HepG2 (cell line): Measurements from ENCODE around the gene SDR39U1. TPM values are rescaled to one million over a fixed set of nuclear protein-coding genes. Genes with fewer than 3 reads are reported as not detected.
A peak's percentile ranks its signal among the peaks of the same experiment; 100 is the strongest.

Experiments
- CEBPZ ChIP-seq: IDR thresholded peaks from 2 replicates; pipeline ENCODE4 v1.6.1; 2012; ENCODE audit warnings: low read length, improper control_type of control experiment
- E2F1 ChIP-seq: sonication (generic); formaldehyde crosslinking; IDR thresholded peaks from 2 replicates; pipeline ENCODE4 v1.5.0; 2020; ENCODE audit warnings: missing genetic modification reagents
- ELF4 ChIP-seq: sonication (generic); formaldehyde crosslinking; IDR thresholded peaks from 2 replicates; pipeline ENCODE4 v1.5.0; 2020; ENCODE audit warnings: missing genetic modification reagents, mild to moderate bottlenecking, moderate library complexity, borderline replicate concordance
- FOXA1 ChIP-seq, 2 experiments: fragments of 450-650 bp in 1 of 2; sonication (generic) in 1 of 2; formaldehyde crosslinking in 1 of 2; IDR thresholded peaks; 2 replicates each; pipeline versions ENCODE4 v1.4.0 to v1.6.1; 2016 to 2020; ENCODE audit warnings: missing genetic modification reagents in 1 of 2
- FOXP4 ChIP-seq: sonication (generic); formaldehyde crosslinking; IDR thresholded peaks from 2 replicates; pipeline ENCODE4 v1.4.0; 2020; ENCODE audit warnings: missing genetic modification reagents
- GATA4 ChIP-seq: sonication (generic); IDR thresholded peaks from 2 replicates; pipeline ENCODE4 v1.6.1; 2016; ENCODE audit warnings: antibody characterized with exemption, low read depth, borderline replicate concordance
- HES4 ChIP-seq: sonication (generic); formaldehyde crosslinking; IDR thresholded peaks from 2 replicates; pipeline ENCODE4 v1.9.0; 2021; ENCODE audit warnings: mild to moderate bottlenecking, missing genetic modification reagents, borderline replicate concordance
- ISX ChIP-seq: sonication (generic); formaldehyde crosslinking; conservative IDR thresholded peaks from 2 replicates; pipeline ENCODE4 v1.5.0; 2020; ENCODE audit warnings: missing genetic modification reagents
- JUNB ChIP-seq: sonication (generic); formaldehyde crosslinking; IDR thresholded peaks from 2 replicates; pipeline ENCODE4 v1.8.0; 2022; ENCODE audit warnings: missing genetic modification reagents, mild to moderate bottlenecking, borderline replicate concordance
- KLF16 ChIP-seq, 2 experiments: sonication (generic) in 1 of 2; formaldehyde crosslinking in 1 of 2; IDR thresholded peaks; 2 replicates each; pipeline versions ENCODE4 v1.6.1 to v1.8.0; 2016 to 2023; ENCODE audit warnings: missing genetic modification reagents in 2 of 2, missing compliant biosample characterization in 1 of 2
- MED13 ChIP-seq: sonication (generic); formaldehyde crosslinking; IDR thresholded peaks from 2 replicates; pipeline ENCODE4 v1.5.0; 2020; ENCODE audit warnings: missing genetic modification reagents
- MEIS2 ChIP-seq: sonication (generic); formaldehyde crosslinking; IDR thresholded peaks from 2 replicates; pipeline ENCODE4 v1.9.0; 2021; ENCODE audit warnings: mild to moderate bottlenecking, missing genetic modification reagents
- MIER3 ChIP-seq: IDR thresholded peaks from 2 replicates; pipeline ENCODE4 v1.6.1; 2016; ENCODE audit warnings: missing compliant biosample characterization, borderline replicate concordance
- NFKBIZ ChIP-seq: IDR thresholded peaks from 2 replicates; pipeline ENCODE4 v1.6.1; 2018; ENCODE audit warnings: missing genetic modification reagents, missing compliant biosample characterization
- PHF8 ChIP-seq: sonication (generic); formaldehyde crosslinking; IDR thresholded peaks from 2 replicates; pipeline ENCODE4 v1.5.0; 2020; ENCODE audit warnings: missing genetic modification reagents
- RBM22 ChIP-seq: fragments of 200-400 bp; formaldehyde crosslinking; optimal IDR thresholded peaks from 2 replicates; pipeline ENCODE3; 2017; ENCODE audit warnings: mild to moderate bottlenecking, low read length, moderate library complexity
- TMF1 ChIP-seq: sonication (generic); formaldehyde crosslinking; IDR thresholded peaks from 2 replicates; pipeline ENCODE4 v1.8.1; 2022; ENCODE audit warnings: low read depth, missing genetic modification reagents
- ZNF33A ChIP-seq: sonication (generic); formaldehyde crosslinking; IDR thresholded peaks from 2 replicates; pipeline ENCODE4 v1.5.1; 2020; ENCODE audit warnings: missing genetic modification reagents, mild to moderate bottlenecking, moderate library complexity, borderline replicate concordance
- ZNF737 ChIP-seq: sonication (generic); formaldehyde crosslinking; IDR thresholded peaks from 2 replicates; pipeline ENCODE4 v1.5.0; 2020; ENCODE audit warnings: missing genetic modification reagents, mild to moderate bottlenecking, borderline replicate concordance
- ZNF782 ChIP-seq: sonication (generic); formaldehyde crosslinking; IDR thresholded peaks from 2 replicates; pipeline ENCODE4 v1.4.0; 2020; ENCODE audit warnings: missing genetic modification reagents, mild to moderate bottlenecking, borderline replicate concordance
- polyA plus RNA-seq, 8 experiments: library from polyadenylated mRNA; depleted of rRNA in 3 of 8; stranded (reverse) in 7 of 8; unstranded in 1 of 8; fragments of >200 nt; fragmentation: Illumina TruSeq in 4 of 8; extraction: Trizol in 4 of 8; gene quantifications; 2 replicates each; pipeline versions ENCODE4 v1.2.1 to v1.2.3, GENCODE V29; 2011 to 2016; ENCODE audit warnings: low read depth in 4 of 8, missing spikeins in 1 of 8, mixed read lengths in 1 of 8; ENCODE audit not compliant: insufficient read depth in 1 of 8
- total RNA-seq, 5 experiments: library from RNA; depleted of rRNA; stranded (reverse); fragments of >200 nt; fragmentation: Illumina TruSeq; extraction: Trizol; gene quantifications; 2 replicates each; pipeline ENCODE4 v1.2.3, GENCODE V29; 2016; ENCODE audit warnings: low read depth in 1 of 5

SDR39U1 gene
- total and polyA plus RNA-seq, 2 of the 13 experiments (the other 11 are each of a cell fraction or from before 2014, with no cell fraction given), result 34.4 to 129 TPM

GRCh38 chr14:24431569-24432258, 10.9 kb downstream of the SDR39U1 start (continued):
- TF ChIP-seq JUNB (CRISPR knock-in tag), result no peak
- TF ChIP-seq GATA4, result no peak
- TF ChIP-seq MEIS2 (CRISPR knock-in tag), result 0 out of 2 replicates have a peak, but pooled peaks have one; percentile 15
- TF ChIP-seq ISX (CRISPR knock-in tag), result no peak
- peak; percentile 70; the same call in 1 of the 2 replicates for TF ChIP-seq MIER3 (CRISPR knock-in tag)
- no peak for TF ChIP-seq FOXA1 (IDR thresholded peaks at IDR 0.05)
- no peak for TF ChIP-seq FOXA1 (CRISPR knock-in tag; IDR thresholded peaks at IDR 0.05)
- no peak; the same call in 1 of the 2 replicates for TF ChIP-seq FOXP4
- no peak for TF ChIP-seq HES4 (CRISPR knock-in tag)
- TF ChIP-seq PHF8 (CRISPR knock-in tag), result peak; percentile 58
- TF ChIP-seq ZNF782 (CRISPR knock-in tag), result peak; percentile 98
- no peak for TF ChIP-seq CEBPZ
- no peak for TF ChIP-seq ELF4 (CRISPR knock-in tag)
- peak; percentile 90 for TF ChIP-seq RBM22
- no peak for TF ChIP-seq E2F1
- TF ChIP-seq KLF16 (CRISPR knock-in tag; IDR thresholded peaks at IDR 0.05), result peak in 1 of 2 experiments; percentile 72; a peak in 1 of 4 replicates
- TF ChIP-seq NFKBIZ (CRISPR knock-in tag), result 0 out of 2 replicates have a peak, but pooled peaks have one; percentile 67
- no peak for TF ChIP-seq TMF1
- TF ChIP-seq MED13 (CRISPR knock-in tag), result no peak
- no peak for TF ChIP-seq ZNF33A (CRISPR knock-in tag)
- TF ChIP-seq ZNF737 (CRISPR knock-in tag), result no peak
